DMS153 (cell line): Measurements from ENCODE around the gene ALDH3B2.

Experiments
- DNase-seq: peaks from one replicate; lab custom pipeline; 2025; lab: John Stamatoyannopoulos, UW

The ALDH3B2 gene

GRCh38 chr11:67613960-67614715 lies 60.3 kb downstream of the ALDH3B2 start:
- no peak for DNase-seq

GRCh38 chr11:67613313-67613959 lies 61.0 kb downstream of the ALDH3B2 start:
- DNase-seq: no peak

GRCh38 chr11:67612751-67613150 lies 61.7 kb downstream of the ALDH3B2 start:
- DNase-seq: no peak
